GM10248 (cell line): ENCODE results near the gene PLA2G6.
"Not testable (repeated sequence)": the region's sequence is repeated elsewhere in the genome, so short reads cannot be mapped to it uniquely, and the experiment has no call there.

ENCODE experiments used
- CTCF ChIA-PET: fragments of 300-600 bp; sonication (Branson Sonifier 250); formaldehyde crosslinking; extraction: SDS; loops from one replicate; lab custom pipeline; 2021; ENCODE audit warnings: antibody characterized with exemption; lab: Yijun Ruan, JAX
- POLR2A ChIA-PET: fragments of 350-650 bp; sonication (Branson Sonifier 250); formaldehyde crosslinking; extraction: SDS; loops from one replicate; lab custom pipeline; 2020; ENCODE audit warnings: antibody characterized with exemption; lab: Yijun Ruan, JAX
- DNase-seq: peaks from one replicate; pipeline ENCODE4 v3.0.0; 2012; ENCODE audit errors: extremely low spot score
- CTCF ChIP-seq: IDR thresholded peaks from 2 replicates; pipeline ENCODE4 v1.5.1; 2012; ENCODE audit warnings: mild to moderate bottlenecking, low read depth; ENCODE audit errors: extremely low read depth, missing control alignments, control extremely low read depth

PLA2G6 gene

GRCh38 chr22:38148245-38148644 is 33.4 kb downstream of the PLA2G6 start:
- TF ChIP-seq CTCF, result no peak
- ChIA-PET CTCF (no interaction called here), POLR2A (no interaction called here)
- no peak for DNase-seq

- CTCF ChIA-PET, result interaction anchor here (1.3 to 1.6 kb wide), 2 partner anchors 9 to 31 kb away, joined by 4 to 6 read pairs; no protein-coding TSS in a partner anchor
- DNase-seq, POLR2A ChIA-PET: not testable (repeated sequence)
Observed at GRCh38 chr22:38146166-38146565, 35.5 kb downstream of the PLA2G6 start.

GRCh38 chr22:38144025-38144405 is 37.6 kb downstream of the PLA2G6 start:
- POLR2A ChIA-PET, result no interaction called here
- no peak for TF ChIP-seq CTCF
- DNase-seq, result no peak
- CTCF ChIA-PET, result interaction anchor here (1.0 to 1.7 kb wide), 4 partner anchors 23 to 92 kb away, joined by 3 to 4 read pairs (median 3); no protein-coding TSS in a partner anchor

GRCh38 chr22:38142606-38143005 is 39.0 kb downstream of the PLA2G6 start:
- no peak for DNase-seq
- ChIA-PET CTCF (interaction anchor here (1.0 kb wide), 1 partner anchor 28 kb away, joined by 5 read pairs; no protein-coding TSS in a partner anchor), POLR2A (no interaction called here)
- no peak for TF ChIP-seq CTCF

- ChIA-PET POLR2A (interaction anchor here (0.5 kb wide), 1 partner anchor 54 kb away, joined by 3 read pairs; no protein-coding TSS in a partner anchor), CTCF (interaction anchor here (1.0 to 1.4 kb wide), 2 partner anchors 9 to 27 kb away, joined by 3 to 5 read pairs; no protein-coding TSS in a partner anchor)
- no peak for DNase-seq
- TF ChIP-seq CTCF, result no peak
Observed at GRCh38 chr22:38141217-38141973, 40.2 kb downstream of the PLA2G6 start.

- DNase-seq, result no peak
- CTCF ChIA-PET, result interaction anchor here (1.4 to 1.5 kb wide), 3 partner anchors 11 to 88 kb away, joined by 3 to 7 read pairs (median 5); no protein-coding TSS in a partner anchor
- POLR2A ChIA-PET, result no interaction called here
- TF ChIP-seq CTCF, result no peak
Observed at GRCh38 chr22:38139901-38140300, 41.7 kb downstream of the PLA2G6 start.

- TF ChIP-seq CTCF, result no peak
- POLR2A ChIA-PET, result no interaction called here
- CTCF ChIA-PET, result interaction anchor here (1.4 kb wide), 1 partner anchor 25 kb away, joined by 7 read pairs; no protein-coding TSS in a partner anchor
- DNase-seq, result no peak
Observed at GRCh38 chr22:38138961-38139360, 42.7 kb downstream of the PLA2G6 start.
